SHP77 treated with DMSO at 0.1 percent for 48 hours (cell line): ENCODE data around the gene TRIM68.
A peak's percentile ranks its signal among the peaks of the same experiment; 100 is the strongest.

Experiments used
- DNase-seq: peaks from one replicate; lab custom pipeline; 2025; lab: John Stamatoyannopoulos, UW

The TRIM68 gene, protein sequence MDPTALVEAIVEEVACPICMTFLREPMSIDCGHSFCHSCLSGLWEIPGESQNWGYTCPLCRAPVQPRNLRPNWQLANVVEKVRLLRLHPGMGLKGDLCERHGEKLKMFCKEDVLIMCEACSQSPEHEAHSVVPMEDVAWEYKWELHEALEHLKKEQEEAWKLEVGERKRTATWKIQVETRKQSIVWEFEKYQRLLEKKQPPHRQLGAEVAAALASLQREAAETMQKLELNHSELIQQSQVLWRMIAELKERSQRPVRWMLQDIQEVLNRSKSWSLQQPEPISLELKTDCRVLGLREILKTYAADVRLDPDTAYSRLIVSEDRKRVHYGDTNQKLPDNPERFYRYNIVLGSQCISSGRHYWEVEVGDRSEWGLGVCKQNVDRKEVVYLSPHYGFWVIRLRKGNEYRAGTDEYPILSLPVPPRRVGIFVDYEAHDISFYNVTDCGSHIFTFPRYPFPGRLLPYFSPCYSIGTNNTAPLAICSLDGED

DNA sequence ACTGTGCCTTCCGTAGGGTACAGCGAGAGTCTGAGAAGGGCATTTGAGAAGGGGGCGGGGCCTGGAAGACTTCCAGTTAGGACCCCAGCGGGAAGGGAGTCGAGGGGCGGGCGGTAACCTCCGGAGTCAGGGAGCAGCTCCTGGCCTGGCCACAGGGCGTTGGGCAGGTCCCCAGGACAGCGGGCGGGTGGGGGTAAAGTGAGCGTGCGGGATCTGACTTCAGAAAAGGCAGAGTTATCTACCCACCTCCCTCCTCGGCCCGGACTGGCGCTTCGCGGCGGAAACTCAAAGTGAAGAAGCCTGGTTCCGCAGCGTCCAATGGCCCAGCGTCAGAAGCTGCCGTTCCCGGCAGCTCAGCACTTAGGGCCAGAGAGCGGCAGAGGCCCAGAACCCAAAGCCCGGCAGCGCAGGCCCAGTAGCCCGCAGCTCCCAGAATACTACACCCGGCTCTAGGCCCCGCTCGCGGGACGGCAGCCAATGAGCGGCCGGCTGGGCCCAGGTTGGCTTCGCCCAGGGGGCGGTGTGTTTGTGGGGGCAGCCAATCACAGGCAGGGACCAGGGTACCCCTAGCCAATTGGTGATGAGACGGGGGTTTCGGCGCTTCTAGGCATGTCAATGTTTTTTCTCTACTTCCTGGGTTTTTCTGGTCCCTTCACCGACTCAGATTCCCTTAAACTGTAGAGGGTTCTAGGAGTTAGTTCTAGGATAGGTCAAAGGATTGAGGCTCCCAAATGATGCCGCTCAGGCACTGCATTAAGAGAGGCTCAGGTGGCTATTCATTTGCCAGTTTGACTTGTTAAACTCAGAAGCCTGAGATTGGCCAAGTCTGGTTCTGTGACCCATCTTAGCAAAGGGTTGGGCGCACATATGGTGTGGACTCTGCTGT is at the start of gene TRIM68:
Gene TRIM68 (minus strand): TSS at position 451 of the 886 bp plus-strand sequence. CDS start 2,727 bp downstream, outside the sequence.
- DNase-seq: peak; percentile 92

- DNase-seq: no peak
Measured at GRCh38 chr11:4654635-4655369, 46.8 kb upstream of the TRIM68 start.

GRCh38 chr11:4647766-4648165 is 39.7 kb upstream of the TRIM68 start:
- DNase-seq: no peak

- DNase-seq: no peak
Measured at GRCh38 chr11:4645974-4646373, 37.9 kb upstream of the TRIM68 start.

DNA sequence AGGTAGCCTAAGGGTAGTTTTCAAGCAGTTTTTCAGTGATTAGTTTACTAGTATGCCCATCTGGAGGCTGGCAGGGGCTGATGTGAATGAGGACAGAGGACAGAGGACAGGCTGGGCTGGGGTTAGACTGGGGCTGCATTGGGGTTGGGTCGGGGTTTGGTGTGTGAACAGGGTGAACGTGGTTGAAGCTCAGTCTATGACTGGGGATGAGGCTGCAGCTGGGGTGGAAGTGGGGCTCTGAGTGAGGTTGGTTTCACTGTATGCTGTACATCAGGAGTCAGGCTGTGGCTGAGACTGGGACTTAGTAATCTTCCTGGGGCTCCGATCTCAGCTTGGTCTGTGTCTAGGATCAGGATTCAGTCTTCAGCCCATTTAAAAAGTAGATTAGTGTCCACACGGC is 36.2 kb upstream of the TRIM68 start:
- DNase-seq: no peak

- DNase-seq: no peak
Measured at GRCh38 chr11:4643682-4644081, 35.7 kb upstream of the TRIM68 start, which contains the start of gene OR51E1. OR51E1 (plus strand) TSS chr11:4643982; CDS start chr11:4652527, 8,545 bp downstream.

GRCh38 chr11:4643076-4643475 is 35.0 kb upstream of the TRIM68 start:
- no peak for DNase-seq

DNA sequence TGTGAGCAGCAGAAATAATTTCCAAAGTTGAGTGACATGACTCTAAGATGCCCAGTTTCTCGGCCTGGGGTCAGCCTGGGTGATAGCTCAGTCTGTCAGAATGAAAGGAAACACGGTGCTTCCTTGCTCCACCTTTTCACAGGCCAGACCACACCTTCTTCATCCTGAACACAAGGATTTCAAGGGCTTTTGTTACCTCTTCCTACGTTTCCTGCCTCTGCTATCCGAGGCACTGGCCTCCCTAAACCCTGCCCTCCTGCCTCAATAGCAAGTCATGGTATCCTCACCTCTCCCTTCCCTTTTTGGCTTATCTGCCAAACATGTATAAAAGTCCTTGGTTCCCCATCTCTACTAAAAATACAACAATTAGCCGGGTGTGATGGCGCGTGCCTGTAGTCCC is 34.0 kb upstream of the TRIM68 start:
- DNase-seq: no peak

DNA sequence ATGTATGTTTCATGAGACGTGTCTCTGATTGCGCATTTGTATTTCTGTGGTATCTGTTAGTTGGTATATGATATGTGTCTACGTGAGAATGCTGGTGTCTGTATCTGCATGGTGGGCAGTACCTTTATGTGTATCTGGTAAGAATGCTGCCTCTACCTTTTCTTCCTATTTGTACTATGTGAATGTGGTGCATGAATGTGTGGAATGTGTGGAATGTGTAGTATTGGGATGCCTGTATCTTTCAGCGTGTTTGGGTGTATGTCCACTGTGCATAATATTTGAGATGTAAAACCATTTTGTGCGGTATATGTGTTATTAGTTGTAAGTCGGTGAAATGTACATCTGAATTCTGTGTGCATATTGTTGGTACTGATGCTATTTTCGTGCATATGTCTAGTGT is 33.5 kb upstream of the TRIM68 start:
- DNase-seq: no peak

DNA sequence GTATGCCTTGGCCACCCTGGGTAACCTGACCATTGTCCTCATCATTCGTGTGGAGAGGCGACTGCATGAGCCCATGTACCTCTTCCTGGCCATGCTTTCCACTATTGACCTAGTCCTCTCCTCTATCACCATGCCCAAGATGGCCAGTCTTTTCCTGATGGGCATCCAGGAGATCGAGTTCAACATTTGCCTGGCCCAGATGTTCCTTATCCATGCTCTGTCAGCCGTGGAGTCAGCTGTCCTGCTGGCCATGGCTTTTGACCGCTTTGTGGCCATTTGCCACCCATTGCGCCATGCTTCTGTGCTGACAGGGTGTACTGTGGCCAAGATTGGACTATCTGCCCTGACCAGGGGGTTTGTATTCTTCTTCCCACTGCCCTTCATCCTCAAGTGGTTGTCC is 31.9 kb upstream of the TRIM68 start:
- no peak for DNase-seq

DNA sequence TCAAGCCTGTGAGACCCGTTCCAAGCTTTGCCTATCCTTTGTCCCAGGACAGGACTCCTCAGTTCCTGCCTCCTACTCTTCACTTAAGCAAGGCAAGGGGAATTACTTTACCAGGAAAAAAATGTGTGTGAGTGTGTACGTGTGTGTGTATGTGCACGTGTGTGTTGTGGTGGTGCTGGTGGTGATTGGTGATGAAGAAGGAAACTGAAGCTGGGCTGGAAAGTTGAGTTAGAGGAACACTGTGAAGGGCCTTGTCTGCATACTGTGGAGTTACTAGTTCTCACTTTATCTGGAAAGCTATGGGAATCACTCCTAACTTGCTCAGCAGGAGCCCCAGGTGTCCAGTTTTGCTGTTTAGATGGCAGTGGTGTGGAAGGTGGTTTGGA is 29.6 kb upstream of the TRIM68 start:
- DNase-seq: no peak

DNA sequence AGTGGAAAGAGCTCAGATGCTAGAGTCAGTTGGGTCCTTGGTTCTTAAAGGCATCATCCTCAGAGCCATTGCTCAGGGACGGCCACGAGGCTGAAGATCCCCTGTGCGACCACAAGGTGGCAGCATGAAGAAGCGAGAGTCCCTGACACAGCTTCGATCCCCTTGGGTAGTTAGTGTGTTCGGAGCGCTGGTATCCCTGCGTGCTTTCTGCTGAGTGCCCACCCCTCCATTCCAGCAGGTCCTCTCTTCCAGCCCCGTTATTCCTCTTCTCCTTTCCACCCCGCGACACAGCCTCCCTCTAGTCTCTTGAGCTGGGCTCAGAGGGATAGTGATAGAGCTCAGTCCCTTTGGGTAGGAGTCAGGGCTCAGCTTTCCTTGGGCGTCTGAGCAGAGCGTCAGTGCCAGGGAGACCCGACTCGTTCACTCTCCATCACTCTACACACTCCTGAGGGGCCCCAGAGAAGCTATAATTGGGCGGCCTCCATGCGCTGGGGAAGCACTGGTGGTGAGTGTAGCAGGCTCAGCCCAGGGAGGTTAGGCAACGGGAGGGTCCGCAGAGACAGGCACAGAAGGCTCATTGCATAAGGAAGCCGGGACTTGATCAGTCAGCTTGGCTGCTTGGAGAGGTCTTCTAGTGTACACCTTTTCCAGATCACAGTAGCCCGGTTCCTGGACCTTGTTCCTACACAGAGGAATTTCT is 29.1 kb upstream of the TRIM68 start, which contains the start of gene OR51D1:
Gene OR51D1 (plus strand): TSS at position 516 of the 700 bp plus-strand sequence. CDS start 2,314 bp downstream, outside the sequence.
- peak; percentile 88 for DNase-seq

- no peak for DNase-seq
Measured at GRCh38 chr11:4636136-4636535, 28.1 kb upstream of the TRIM68 start.

- DNase-seq: peak; percentile 91
Measured at GRCh38 chr11:4626207-4627099, 18.4 kb upstream of the TRIM68 start.

DNA sequence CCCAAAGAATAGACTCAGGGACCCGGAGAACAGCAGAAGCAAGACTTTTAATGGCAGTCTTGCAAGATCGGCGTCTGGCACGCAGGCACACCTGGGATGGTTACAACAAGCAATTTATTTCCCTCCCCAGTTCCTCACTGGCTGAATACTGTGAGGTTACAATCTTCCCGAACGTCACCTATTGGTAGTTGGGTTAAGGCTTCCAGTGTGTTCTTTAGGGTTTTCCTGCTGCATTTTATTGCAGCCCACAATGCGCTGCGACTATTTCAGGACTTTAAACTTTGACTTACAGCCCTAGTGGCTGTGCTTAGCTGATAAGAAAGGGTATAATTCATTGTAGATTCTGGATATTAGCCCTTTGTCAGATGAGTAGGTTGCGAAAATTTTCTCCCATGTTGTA is 11.5 kb upstream of the TRIM68 start:
- no peak for DNase-seq

DNA sequence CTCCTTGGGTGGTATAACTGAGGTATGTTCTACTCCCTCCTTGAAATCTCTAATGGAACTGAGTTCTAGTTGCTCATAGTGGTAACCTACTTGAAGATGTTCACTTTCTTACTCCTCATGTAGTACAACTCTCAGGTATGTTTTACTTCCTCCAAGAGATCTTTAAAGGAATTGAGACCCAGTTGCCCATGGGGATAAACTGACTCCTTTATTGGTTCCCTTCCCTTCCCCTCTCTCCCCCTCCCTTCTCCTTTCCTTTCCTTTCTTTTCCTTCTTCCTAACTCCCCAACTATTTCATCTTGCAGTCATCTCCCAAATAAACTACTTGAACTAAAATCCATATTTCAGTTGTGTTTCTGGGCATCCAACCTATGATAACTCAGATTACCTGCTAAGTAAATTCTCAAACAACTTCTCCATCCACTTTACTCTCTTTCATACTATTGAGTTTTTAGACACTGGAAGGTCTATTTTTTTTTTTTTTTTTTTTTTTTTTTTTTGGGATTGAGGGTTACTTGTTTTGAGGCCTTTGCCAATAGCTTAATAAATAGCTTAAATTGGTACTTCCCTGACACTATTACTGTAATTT is 7.9 kb upstream of the TRIM68 start:
- DNase-seq: no peak

DNA sequence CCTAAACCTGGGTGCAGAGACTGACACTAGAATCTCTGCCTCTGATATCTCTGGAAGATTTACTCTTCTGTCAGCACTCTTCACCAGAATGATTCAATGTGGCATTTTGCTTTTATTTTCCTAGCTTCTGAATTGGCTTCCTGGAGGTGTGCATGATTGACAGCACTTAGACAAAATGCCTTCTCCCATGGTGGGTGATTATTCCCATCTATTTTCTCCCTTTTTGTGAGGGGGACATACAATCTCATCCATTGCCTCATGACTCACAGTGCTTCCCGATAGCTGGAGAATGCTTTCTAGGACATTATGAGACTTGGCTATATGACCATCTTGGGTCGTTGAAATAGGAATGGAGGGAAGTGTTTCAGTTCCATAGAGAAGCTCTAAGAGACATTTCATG is 4.0 kb upstream of the TRIM68 start:
- DNase-seq: no peak

DNA sequence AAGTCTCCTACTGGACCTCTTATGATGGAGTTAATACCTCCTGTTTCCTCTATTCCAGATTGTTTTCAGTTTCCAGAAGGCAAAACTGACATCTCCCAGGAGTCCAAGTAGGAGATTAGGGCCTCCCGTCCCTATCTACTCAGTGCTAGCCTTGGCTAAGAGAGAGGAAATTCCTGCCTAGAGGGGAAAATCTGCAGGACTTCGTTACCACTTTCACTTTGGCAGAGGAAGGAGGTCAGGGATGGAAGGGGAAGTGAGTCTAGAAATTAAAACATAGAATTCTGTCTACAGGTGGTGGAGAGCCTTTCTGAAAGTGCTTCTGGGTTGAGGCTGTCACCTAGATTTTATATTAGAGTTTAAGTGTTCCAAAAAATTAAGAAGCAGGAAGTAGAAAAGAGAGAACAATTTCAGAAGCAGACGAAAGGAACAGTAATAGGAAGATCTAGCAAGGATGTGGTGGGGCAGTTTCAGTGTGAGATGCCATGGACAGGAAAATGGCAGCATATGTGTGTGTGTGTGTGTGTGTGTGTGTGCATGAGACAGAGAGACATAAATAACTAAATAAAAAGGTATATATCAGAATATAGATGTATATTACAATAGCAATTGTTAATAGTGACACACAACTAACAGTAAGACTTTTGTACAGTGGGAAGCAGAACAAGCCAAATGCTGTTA is 2.4 kb upstream of the TRIM68 start:
- DNase-seq: no peak

- DNase-seq: no peak
Measured at GRCh38 chr11:4607096-4607495, 935 bp downstream of the TRIM68 start.
